GM18907 (cell line): ENCODE results near the gene ARHGAP32.

ENCODE experiments used
- ATAC-seq: cut with Tn5 transposase; IDR thresholded peaks from one replicate; pipeline ENCODE4 v1.9.1; 2021; ENCODE audit warnings: mild to moderate bottlenecking, moderate library complexity; ENCODE audit not compliant: unreplicated experiment

The ARHGAP32 gene

DNA sequence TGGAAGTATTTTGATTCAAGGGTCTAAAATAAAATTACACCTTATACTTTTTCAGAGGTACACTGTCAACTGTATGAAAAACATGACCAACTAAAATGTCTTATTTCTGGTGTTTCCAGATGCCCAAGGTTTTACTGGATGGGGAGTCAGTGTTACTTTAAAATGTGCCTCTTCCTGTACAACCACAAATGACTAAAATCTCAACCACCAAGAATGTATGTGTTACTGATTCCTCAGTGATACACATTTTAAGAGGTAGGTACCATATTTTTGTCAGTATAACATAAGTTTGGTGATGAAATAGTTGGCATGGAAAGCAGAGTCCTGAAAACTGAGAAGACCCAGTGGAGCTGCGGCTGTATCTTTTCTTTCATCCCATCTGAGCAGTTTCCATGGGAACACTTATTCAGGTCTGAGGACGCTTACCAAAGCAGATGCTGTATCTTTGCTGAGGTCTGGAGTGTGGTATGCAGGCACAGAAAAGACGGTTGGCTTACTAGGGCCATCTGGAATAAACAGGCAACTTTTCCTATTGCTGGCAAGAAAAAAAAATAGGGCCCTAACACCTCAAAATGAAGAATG is 228.3 kb downstream of the ARHGAP32 start:
- peak; percentile 44 for ATAC-seq

DNA sequence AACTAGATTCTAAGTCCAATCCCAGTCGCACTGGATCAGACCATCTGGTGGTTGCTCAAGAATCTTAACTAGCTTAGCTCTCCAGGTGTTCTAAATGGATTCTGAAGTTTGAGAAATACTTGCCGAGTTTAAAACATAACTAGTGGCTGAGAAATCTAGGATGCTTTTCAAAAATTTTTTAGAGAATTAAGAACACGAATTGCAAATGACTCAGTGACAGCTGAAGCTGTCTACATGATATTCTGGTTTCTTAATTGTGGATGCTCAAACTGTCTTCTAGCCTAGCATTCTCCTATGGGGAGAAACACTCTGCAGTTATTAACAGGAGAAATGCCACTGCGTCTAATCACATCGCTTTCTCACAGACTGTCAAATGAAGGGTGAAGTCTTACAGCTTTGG is 229.2 kb downstream of the ARHGAP32 start:
- no peak for ATAC-seq

DNA sequence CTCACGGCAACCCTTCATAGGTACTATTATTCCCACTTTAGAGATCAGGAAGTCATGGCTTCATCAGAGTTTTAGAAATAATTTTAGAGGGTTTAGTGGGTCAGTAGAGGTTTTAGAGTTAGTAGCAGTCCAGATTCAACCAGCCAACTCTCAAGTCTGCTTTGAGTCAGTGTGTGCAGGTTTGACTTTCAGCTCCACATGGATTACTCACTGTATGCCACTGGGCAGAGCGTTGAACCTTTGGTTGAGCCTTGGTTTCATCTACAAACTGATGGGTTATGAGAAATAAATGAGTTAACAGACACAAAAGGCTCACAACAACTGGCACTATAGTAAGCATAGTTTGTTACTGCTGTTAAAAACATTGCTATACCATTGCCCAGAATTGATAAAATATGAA is 230.5 kb downstream of the ARHGAP32 start:
- ATAC-seq = no peak

DNA sequence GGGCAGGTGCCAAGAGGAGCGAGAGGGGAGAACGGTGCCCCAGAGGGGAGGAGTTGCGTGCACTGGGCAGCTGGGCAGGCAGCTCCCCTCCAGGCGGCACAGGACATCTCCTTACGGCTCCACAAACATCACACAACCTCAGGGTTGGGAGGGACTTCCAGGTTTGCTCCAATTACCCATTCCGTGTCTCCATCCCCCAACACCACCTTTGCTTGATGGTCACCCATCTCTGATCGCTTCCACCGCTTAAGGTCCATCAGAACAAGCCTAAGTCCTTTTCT is 235.0 kb downstream of the ARHGAP32 start:
- no peak for ATAC-seq

DNA sequence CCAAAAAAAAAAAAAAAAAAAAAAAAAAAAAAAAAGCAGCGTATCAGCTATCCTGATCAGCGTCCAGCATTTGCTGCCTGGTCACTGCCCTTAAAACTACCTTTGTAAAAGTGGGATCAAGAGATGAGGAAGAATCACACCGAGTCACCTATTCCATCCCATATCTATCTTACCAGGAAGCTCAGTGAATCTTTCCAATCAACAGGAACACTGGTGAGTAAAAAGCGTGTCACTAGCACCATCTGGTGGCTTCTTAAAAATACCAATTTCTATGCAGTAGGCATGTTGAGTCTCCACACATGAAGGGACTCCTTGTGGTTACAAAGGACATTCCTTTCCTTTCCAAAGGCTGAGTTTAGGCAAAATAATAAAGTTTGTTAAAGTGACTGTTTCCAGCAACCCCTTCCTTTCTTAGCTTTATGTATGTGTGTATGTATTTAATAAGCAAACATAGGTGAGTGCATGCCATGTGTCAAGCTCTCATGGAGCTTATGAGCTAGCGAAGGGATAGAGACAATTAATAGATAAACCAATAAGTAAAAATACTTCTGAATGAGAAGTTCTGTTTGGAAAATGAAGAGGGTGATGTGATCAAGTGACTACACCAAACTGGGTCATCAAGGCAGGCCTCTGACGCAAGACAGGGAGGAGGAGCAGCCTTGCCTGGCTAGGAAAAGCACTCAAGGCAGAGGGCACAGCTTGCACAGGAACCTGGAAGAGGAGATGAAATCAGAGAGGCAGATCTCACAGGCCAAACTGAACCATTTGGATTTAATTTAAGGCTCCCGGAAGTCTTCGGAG is 235.5 kb downstream of the ARHGAP32 start:
- ATAC-seq = no peak

DNA sequence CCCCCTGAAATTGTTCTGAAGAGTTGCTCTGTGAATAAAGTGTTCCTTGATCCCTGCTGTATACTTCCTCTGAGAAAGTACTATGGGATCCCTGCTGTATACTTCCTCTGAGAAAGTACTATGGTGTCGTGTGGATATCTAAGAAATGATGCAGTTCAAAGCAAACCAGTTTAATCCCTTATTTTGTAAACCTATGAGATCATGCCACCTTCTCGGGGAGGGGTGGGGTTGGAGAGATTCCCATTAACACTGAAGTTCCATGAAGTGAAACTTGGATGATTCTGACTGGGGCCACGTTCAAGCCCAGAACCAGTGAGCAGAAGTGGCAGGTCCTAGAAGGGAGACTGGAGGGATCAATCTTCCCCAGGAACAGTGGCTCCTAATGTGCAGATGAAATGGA is 236.5 kb downstream of the ARHGAP32 start:
- ATAC-seq = no peak

DNA sequence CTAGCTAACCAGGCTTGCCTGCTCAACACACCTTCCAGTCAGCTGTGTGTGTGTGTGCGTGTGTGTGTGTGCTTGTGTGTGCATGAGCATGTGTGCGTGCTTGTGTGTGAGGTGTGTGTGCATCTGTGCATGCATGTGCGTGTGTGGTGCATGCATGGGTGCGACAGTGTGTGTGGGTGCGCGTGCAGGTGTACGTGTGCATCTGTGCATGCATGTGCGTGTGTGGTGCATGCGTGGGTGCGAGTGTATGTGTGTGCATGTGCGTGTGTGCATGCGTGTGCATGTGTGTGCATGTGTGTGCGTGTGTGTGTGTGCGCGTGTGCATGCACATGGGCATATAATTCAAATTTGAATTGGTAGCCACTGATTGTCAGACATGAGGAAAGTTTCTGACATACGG is 239.0 kb downstream of the ARHGAP32 start:
- no peak for ATAC-seq

DNA sequence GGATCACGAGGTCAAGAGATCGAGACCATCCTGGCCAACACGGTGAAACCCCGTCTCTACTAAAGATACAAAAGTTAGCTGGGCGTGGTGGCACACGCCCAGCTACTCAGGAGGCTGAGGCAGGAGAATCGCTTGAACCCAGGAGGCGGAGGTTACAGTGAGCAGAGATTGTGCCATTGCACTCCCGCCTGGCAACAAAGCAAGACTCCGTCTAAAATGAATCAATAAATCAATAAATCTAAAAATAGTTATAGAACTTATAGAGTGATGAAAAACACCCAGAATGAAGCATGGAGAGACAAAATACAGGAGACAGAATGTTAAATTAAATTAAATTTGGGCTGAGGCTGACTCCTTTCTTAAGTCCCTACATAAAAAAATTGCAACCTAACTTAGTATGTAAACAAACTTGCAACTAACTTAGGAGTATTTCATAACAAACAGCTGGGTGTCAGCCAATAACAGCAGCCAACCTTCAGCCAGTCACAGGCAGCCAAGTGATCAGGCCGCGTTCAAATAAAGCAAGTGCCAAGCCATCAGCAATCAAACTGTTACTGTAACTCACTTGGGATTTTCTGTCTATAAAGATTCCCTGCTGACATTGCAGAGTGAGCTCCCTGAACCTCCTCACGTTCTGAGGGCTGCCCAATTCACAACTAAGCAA is 242.2 kb downstream of the ARHGAP32 start:
- no peak for ATAC-seq

DNA sequence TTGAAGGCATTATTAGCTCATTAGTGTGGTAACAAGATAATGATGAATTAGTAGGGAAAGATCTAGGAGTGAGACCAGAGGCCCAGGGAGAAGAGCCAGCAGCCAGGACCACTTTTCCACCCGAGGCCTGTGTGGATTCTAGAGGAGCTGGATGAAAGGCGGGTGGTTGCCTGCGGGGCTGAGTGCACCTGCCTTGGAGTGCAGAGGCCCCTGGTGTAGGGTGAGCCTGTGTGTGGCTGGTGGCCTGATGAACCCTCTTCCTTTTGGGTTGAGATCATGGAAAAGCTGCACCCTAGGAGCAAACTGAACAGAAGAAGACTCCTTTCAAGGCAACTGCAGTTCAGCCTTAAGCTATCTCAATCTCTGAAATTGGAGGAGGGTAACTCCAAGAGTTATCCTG is 243.5 kb downstream of the ARHGAP32 start:
- ATAC-seq = no peak

DNA sequence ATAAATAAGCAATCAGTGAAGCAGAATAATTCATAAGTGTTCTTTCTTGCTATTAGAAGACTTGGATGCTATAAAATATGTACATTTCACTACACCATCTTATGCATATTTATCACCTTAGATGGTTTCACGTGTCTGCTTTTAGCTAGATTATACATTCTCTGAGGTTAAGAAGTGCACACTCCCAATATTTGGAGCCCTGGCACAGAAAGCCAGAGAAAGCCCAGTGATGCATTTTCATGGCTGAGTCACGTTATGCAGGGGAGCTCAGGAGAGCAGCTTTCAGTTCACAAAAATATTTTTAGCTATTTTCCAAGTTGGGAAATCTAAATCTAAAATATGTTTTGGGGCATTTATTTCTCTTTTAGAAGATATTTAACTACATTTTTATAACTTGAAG is 244.4 kb downstream of the ARHGAP32 start:
- no peak for ATAC-seq

DNA sequence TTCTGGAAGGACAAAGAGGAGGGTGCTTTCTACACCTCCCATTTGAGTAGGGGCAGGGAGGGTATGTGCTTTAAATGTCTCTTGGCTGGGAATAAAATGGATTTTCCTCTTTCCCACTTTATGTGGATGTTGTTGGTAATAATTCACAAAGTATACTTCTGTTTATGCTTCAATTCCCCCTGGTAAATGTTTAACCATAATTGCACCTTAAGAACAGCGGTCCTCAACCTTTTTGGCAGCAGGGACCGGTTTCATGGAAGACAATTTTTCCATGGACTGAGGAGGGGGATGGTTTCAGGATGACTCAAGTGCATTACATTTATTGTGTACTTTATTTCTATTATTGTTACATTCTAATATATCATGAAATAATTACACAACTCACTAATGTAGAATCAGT is 245.5 kb downstream of the ARHGAP32 start:
- no peak for ATAC-seq

DNA sequence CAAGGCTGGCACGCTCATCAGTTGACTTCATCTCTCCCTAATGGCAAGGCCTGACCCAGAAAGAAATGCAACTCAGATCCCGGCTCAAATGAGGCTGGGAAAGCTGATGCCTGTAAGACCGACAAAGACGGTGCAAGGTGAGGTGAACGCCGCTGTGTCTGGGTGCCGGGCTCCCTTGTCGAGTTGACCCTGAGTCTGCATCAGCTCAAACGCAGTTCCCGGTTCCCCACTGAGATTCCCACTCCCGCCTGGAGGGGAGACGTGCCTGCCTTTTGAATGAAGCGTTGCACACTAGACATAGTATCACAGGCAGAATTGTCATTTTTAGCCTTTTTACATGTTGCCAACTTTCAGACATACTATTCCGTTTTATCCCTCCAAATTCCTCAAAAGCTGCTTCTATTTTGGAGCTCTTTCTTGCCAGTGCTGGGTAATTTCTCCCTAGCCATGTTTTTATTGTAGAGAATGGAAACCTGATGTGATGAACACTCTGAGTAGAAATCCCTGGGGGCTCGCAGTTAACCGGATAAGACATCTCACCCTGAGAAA is 248.6 kb downstream of the ARHGAP32 start:
- ATAC-seq = no peak

DNA sequence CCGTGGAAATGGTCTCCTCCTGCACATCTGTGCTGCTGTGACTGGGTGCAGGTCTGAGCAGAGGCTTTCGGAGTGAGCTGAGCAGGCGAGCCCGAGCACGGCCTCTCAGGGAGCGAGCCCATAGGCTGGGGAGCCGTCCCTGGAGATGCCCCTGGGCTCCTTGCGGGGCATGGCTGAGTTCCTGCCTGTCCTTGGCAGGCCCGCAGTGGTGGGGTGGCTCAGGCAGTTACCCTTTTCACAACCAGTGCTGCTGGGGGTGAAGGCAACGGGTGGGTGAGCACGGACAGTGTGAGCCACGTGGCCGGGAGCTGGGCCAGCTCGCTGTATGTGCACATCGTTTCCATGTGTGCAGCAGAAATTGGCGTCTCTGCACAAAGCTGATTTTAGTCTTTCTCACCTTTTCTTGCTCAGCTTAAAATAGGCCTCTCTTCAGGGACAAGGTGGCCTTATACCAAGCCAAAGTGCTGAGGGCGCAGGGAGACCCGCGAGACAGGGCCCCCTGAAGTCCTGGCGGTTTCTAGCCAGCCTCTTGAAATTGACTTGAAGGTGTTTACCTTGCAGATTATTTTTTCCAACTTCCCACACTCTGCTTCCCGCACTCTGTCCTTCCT is 249.2 kb downstream of the ARHGAP32 start, which contains the start of gene TP53AIP1:
Gene TP53AIP1, minus strand, starts transcription at position 55 of the 611 bp plus-strand sequence. CDS start 5,053 bp downstream, outside the sequence.
- ATAC-seq = no peak

DNA sequence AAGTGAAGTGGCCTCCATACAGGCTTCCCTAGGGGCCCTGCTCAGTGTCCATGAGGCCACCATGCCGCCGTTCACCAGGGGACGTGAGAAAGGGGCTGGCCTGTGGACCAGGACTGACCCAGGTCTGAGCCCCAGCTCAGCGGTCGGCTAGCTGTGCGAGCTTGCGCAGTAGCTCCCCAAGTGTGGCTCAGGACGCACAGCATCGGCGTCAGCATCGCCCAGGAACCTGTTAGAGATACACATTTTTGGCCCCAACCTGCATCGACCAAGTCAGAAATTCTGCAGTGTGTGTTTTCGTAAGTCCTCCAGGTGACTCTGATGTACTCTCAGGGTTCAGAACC is 249.9 kb downstream of the ARHGAP32 start:
- ATAC-seq = no peak

DNA sequence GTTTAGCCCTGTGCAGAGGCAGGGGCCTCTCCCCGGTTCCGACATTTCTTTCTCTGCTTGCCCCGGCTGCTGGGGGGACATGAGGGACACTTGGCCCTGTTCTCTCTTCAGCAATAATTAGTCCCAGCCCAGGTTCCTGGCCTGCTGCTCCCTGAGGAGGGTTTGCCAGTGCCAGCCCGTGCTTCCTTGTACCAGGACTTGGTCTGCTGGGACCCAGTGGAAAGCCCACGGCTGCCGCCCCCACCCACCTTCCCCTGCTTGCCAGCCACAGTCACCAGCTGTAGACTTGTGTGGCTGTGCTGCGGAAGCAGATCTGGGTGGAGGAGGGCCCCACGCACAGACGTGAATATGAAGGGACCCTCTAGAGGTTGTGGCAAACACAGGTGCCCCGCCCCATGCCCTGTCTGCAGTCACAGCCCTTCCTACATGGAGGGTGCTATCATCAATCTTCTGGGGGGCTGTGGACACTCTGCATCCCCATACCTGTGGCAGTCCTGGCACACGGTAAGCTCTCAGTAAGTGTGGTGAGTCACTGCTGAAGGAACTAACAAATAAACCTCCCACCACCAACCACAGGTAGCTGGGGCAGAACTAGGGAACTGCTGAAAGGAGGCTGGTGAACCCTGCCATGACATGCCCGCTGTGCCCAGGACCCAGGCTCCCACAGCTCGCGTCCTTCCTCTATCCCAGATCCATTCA is 250.4 kb downstream of the ARHGAP32 start:
- ATAC-seq = no peak

DNA sequence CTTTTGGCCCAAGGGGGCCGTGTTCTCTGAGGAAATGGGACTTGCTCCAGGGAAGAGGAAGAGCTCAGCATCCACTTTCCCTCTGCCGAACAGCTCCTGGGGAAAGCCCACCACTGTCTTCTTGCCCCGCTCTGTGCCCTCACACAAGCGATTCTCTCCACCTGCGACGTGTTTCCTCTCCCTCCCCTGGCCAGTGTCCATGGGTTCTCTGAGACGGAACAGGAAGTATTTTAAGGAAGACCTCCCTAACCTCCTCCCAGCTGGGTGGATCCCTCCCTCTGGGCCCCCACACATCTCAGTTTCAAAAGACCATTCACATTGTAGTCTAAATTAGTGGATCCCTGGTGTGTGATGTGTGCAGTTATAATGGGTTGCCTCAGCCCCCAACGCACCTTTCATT is 251.0 kb downstream of the ARHGAP32 start:
- no peak for ATAC-seq

DNA sequence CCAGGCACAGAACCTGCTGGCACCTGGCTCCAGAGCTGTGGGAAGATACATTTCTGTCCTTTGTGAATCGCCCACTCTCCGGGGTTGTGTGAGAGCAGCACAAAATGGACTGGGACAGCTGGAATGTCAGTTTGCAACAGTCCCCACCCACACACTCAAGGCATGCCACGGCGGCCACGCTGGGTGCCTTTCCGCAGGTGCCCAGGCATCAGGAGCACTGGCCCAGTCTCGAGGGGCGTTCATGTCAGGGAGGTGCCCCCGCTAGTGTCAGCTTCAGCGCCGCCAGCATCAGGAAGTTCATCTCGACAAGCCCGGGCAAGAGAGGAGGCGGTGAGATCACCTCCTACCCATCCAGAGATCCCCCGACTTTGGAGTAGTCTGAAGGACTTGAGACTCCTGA is 251.5 kb downstream of the ARHGAP32 start:
- no peak for ATAC-seq

DNA sequence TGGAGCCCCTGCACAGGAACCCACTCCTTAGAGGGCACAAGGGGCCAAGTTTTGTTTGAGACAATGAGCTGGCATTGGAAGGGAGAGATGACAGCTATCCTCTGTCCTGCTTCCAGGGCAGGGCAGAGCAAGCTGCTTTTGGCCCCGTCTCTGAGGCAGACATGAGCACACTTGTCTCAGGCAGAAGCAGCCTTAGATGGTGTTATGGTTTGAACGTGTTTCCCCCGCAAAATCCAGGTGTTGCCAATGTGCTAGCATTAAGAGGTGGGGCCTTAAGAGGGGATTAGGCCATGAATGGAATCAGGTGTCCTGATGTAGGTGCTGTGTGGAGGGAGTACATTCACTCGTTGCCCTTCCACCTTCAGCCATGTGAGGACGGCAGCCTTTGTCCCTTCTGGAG is 252.0 kb downstream of the ARHGAP32 start:
- ATAC-seq = no peak

DNA sequence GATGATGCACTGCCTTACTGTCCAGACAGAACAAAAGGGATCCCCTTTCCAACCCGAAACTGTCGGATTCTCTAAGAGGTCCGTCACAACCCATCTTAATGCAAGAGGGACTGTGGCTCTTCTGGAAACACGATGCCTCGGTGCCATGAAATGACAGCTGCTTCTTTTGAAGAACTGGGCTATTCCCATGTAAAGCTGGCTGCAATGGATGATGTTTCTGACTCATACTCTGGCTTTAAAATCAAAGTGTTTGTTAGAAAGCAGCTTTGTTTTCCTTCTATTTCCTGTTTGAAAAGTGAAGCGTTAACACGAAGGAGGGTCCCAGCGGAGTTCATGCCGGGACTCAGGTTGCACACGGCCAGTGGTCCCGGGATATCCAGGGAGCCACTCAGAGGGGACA is 252.5 kb downstream of the ARHGAP32 start:
- ATAC-seq = no peak

DNA sequence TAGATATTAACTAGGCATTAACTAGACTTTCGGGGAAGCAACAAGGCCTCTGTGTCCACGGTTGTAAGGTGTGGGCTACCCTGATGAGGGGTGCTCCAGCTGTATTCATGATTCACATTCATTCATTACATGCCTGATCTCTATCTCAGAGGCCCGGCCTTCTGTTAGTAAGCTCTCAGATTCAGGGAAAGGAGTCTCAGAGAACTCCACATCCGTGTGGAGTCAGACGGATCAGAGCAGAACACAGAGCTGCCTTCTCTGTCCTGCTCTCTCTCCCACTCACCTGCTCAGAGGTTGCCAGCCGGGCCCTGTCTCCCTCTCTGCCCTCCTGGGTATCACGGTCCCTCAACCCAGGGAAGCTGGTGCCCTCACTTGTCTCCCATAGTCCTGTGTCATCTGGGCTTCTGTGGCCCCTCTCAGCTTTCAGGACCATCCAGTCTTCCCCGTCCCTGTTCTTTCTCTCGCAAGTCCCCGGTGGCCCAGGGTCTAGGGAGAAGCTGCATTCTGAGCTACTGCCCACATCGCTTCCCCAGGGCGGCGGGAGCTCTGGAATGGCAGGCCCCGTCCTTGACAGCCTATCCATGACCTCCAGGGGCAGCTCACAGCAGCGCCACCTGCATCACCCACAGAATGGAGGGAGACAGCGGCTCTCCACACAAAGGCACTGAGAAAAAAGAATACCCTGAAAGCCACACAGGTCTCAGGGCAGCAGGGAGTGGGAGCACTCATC is 253.8 kb downstream of the ARHGAP32 start:
- no peak for ATAC-seq
